Measurements from ENCODE around the gene PKHD1.

Gene PKHD1

DNA sequence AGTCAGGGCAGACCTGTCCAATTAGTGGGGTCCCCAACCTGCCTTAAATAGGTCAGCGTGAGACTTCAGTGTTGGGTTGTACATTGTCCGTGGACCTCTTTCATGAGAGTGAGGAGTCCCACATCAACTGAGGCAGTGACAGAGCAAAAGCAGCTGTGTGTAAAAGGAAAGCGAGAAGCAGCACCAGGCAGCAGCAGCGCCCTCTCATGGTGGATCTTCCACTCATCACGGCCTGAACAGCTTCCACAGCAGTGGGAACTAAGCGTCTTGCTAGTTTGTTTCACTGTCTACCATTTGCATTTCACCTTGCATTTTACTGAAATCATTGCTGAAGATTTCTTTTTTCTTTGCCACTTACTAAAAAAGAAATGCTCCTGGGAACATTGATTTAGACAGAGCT, 333.8 kb downstream of the PKHD1 start:
- DNase-seq (ENCODE audit: low spot score), result no peak
- TF ChIP-seq CTCF (IDR thresholded peaks at IDR 0.05; ENCODE audit: extremely low read depth, insufficient read depth, missing control alignments), result peak; percentile 68
- in situ Hi-C loops (cut with MboI; ENCODE audit: low pct_unique_long_range_greater_than_20kb, low sequenced_read_pairs, unreplicated experiment), result no loop called here

DNA sequence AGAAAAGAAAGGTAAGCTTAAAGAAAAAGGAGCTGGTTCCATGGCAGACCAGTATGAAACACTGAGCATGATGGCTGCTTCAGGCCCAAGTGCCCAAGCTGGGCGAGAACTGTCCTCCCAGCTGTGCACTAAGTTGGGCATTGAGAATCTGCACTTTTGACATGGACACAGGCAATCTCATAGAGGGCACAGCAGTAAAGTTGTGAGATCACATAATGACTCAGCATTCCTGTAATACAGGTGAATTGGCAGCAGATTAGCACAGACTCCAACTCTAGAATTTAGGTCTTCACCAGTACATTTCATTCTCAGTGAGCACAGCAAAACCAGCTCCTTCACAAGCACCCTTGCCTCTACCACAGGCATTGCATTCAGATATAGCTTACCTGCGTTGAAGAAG, 343.4 kb downstream of the PKHD1 start:
- DNase-seq (ENCODE audit: low spot score), result no peak
- no peak for TF ChIP-seq CTCF (IDR thresholded peaks at IDR 0.05; ENCODE audit: extremely low read depth, insufficient read depth, missing control alignments)
- in situ Hi-C loops (cut with MboI; ENCODE audit: low pct_unique_long_range_greater_than_20kb, low sequenced_read_pairs, unreplicated experiment), result no loop called here

- no peak for TF ChIP-seq CTCF (IDR thresholded peaks at IDR 0.05; ENCODE audit: extremely low read depth, insufficient read depth, missing control alignments)
- in situ Hi-C loops (cut with MboI; ENCODE audit: low pct_unique_long_range_greater_than_20kb, low sequenced_read_pairs, unreplicated experiment), result no loop called here
- no peak for DNase-seq (ENCODE audit: low spot score)
Measured at GRCh38 chr6:51740658-51741057, 346.8 kb downstream of the PKHD1 start.

DNA sequence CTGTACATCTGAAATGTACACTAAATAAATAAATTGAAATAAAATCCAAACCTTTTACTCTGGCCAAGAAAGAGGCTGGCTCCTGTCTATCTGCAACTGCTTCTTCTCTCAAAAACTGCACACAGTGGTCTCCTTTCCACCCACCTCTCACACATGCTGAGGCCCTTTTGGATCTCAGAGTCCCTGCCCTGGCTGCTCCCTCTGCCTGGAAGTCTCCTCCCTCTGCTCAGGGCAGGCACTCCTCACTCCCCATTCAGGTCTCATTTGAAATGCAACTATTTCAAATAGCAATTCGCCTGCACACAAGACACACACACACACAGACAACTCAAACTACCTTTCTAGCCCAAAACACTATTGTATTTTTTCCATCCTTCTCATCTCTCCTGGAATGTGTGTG, 348.8 kb downstream of the PKHD1 start:
- TF ChIP-seq CTCF (IDR thresholded peaks at IDR 0.05; ENCODE audit: extremely low read depth, insufficient read depth, missing control alignments), result no peak
- no peak for DNase-seq (ENCODE audit: low spot score)
- in situ Hi-C loops (cut with MboI; ENCODE audit: low pct_unique_long_range_greater_than_20kb, low sequenced_read_pairs, unreplicated experiment), result no loop called here

- in situ Hi-C loops (cut with MboI; ENCODE audit: low pct_unique_long_range_greater_than_20kb, low sequenced_read_pairs, unreplicated experiment), result no loop called here
- no peak for DNase-seq (ENCODE audit: low spot score)
Measured at GRCh38 chr6:51737580-51738360, 349.6 kb downstream of the PKHD1 start.

DNA sequence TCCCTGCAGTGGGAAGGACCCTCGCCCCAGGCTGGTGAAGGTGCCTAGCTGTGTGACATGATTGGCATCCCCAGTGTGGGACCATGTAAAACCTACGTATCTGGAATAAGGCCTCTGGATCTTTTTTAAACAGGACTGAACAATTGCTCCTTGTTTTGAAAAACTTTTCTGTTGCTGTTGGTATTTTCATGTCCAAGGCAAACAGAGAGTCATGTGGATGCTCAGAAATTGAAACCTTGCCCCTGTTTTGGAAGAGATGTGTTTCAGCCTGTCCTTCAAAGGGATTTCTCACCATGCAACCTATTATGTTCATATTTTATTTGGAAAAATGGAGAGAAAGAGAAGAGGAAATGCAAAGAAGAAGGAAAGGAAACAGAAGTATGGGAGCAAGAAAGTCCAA, 362.3 kb downstream of the PKHD1 start:
- in situ Hi-C loops (cut with MboI; ENCODE audit: low pct_unique_long_range_greater_than_20kb, low sequenced_read_pairs, unreplicated experiment), result no loop called here
- DNase-seq (ENCODE audit: low spot score), result no peak
- no peak for TF ChIP-seq CTCF (IDR thresholded peaks at IDR 0.05; ENCODE audit: extremely low read depth, insufficient read depth, missing control alignments)

More at GRCh38 chr6:51737580-51738360, 349.6 kb downstream of the PKHD1 start:
- no peak for TF ChIP-seq CTCF (IDR thresholded peaks at IDR 0.05; ENCODE audit: extremely low read depth, insufficient read depth, missing control alignments)
